ENCODE results near the gene PRRT3.
A peak's percentile ranks its signal among the peaks of the same experiment; 100 is the strongest.
"Not testable (repeated sequence)": the region's sequence is repeated elsewhere in the genome, so short reads cannot be mapped to it uniquely, and the experiment has no call there.

PRRT3 gene

DNA sequence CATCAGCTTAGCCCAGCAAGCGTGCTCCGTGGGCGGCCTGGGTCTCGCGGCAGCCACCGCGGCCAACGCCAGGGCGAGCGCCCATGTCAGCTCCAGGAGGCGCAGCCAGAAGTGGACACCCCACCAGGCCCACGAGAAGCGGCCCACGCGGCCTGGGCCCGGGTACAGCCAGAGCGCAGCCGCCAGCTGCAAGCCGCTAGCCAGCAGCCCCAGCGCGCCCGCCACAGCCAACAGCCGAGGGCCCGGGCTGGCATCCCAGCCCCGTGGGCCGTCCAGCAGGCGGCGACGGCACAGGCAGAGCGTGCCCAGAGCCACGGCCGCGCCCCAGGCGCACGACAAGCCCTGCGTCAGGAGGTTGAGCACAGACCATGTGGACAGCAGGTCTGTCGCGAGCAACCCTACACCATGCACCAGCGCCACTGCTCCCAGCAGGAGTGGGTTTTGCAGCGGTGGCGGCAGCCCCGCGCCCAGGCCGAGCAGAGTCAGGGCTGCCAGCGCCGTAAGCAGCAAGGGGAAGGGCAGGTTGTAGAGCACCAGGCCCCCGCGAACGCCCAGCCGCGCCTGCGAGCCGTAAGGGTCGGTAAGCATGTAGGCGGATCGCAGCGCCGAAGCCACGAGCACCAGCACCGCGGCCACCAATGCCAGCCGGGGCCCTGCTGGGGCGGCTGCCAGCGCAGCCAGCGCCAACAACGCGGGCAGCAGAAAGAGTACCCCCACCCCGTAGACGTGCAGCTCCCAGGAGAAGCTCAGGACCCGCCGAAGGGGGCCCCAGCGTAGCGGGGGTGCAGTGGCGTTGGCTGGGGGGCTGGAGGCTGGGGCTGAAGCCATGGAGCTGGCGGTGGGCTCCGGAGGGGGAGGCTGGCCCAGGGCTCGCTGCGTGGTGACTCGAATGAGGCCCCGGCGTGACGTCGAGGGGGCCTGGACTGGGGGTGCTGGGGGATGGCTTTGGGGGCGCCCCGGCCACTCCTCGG lies 4.9 kb downstream of the PRRT3 start:
- H3K27ac ChIP-seq (ENCODE audit: low read depth, low read length): peak overlapping the region; percentile 48; the same call in 1 of the 2 replicates
- H3K36me3 ChIP-seq (ENCODE audit: insufficient read depth, low read length): no peaks in the 10 kb centered on the region
- H3K27me3 ChIP-seq (ENCODE audit: insufficient read depth, low read length): no peaks in the 10 kb centered on the region
- H3K79me2 ChIP-seq (ENCODE audit: control insufficient read depth, insufficient read depth, low read length, unreplicated experiment): no peaks in the 10 kb centered on the region
- H2AFZ ChIP-seq (ENCODE audit: low read length, unreplicated experiment): peak overlapping the region; percentile 82
- peaks cover 6% of the 10 kb centered on the region for H3K4me1 ChIP-seq (ENCODE audit: control insufficient read depth, insufficient read depth, low read length, unreplicated experiment)
- H3K4me3 ChIP-seq (ENCODE audit: low read depth, low read length): peak overlapping the region; percentile 86

DNA sequence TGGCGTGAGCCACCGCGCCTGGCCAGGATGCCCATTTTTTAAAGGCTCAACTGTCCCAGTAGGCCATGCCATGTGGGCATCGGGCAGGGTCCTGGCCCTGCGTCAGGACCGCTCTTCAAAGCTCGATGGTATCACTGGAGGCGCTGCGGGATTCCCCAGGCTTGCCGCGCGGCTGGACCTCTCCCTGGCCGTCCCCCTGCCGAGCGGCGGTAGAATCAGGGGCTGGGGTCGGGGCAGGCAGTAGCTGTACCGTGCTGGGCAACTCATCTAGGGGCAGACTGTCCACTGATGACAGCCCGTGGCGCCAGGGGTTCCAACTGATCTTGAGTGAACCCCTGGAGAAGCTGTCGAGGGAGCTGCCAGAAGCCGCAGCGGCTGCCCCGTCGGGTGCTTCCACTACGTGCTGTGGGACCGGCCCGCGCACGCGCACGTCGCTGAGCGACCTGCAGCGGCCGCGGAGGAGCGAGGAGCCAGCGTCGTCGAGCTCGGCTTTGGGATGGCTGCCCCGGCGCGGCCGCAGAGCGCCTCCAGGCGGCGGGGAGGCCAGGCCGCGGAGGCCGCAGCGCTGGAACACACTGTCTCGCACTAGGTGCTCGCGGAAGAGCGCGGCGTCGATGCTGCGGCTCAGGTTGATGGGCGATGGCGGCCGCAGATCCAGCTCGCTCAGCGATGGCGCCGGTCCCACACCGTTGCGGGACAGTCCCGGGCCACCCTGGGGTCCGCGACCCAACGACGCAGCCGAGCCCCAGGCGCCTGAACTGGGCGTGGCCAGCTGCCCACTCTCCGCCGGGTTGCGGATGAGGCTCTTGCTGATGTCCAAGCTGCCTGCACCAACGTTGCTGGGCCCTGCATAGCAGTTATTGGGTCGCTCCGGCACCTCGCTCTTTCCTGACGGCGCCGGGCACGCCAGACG lies 5.8 kb downstream of the PRRT3 start:
- peak overlapping the region; percentile 48 for H3K27ac ChIP-seq (ENCODE audit: low read depth, low read length)
- no peaks in the 10 kb centered on the region for H3K36me3 ChIP-seq (ENCODE audit: insufficient read depth, low read length)
- peaks cover 6% of the 10 kb centered on the region for H3K4me1 ChIP-seq (ENCODE audit: control insufficient read depth, insufficient read depth, low read length, unreplicated experiment)
- H3K4me3 ChIP-seq (ENCODE audit: low read depth, low read length): peak overlapping the region; percentile 86
- peak overlapping the region; percentile 82 for H2AFZ ChIP-seq (ENCODE audit: low read length, unreplicated experiment)
- H3K27me3 ChIP-seq (ENCODE audit: insufficient read depth, low read length): no peaks in the 10 kb centered on the region
- no peaks in the 10 kb centered on the region for H3K79me2 ChIP-seq (ENCODE audit: control insufficient read depth, insufficient read depth, low read length, unreplicated experiment)

DNA sequence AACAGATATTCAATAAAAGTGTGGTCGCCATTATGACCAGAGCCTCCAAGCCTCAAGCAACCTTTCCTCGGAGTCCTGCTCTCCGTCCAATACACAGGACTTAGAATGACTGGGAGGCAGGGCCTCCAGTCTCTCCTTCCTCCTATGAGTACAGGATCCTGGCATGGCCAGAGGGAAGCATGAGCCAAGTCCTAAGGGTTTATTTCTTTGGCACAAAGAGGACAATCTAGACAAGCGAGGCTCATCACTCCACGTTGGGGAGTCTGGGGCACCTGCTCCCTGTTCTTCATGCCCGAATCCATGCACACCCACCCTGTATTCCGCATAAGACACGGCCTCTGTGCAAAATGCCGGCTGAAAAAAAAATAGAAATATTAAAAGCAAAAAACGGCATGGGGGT lies 6.8 kb downstream of the PRRT3 start:
- Histone ChIP-seq H3K27ac (ENCODE audit: low read depth, low read length) (no peak overlapping the region), H2AFZ (ENCODE audit: low read length, unreplicated experiment) (no peak overlapping the region), H3K4me3 (ENCODE audit: low read depth, low read length) (peak overlapping the region; percentile 86), H3K79me2 (ENCODE audit: control insufficient read depth, insufficient read depth, low read length, unreplicated experiment) (no peaks in the 10 kb centered on the region), H3K36me3 (ENCODE audit: insufficient read depth, low read length) (no peaks in the 10 kb centered on the region), H3K4me1 (ENCODE audit: control insufficient read depth, insufficient read depth, low read length, unreplicated experiment) (peaks cover 6% of the 10 kb centered on the region), H3K27me3 (ENCODE audit: insufficient read depth, low read length) (no peaks in the 10 kb centered on the region)

DNA sequence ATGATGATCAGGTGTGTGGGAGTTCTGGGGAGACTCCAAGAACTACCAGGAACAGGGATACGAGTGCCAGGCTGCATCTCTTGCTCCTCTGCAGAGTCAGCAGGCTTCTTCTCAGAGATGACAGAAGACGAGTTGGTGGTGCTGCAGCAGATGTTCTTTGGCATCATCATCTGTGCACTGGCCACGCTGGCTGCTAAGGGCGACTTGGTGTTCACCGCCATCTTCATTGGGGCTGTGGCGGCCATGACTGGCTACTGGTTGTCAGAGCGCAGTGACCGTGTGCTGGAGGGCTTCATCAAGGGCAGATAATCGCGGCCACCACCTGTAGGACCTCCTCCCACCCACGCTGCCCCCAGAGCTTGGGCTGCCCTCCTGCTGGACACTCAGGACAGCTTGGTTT lies 7.9 kb downstream of the PRRT3 start:
- no peaks in the 10 kb centered on the region for H3K27me3 ChIP-seq (ENCODE audit: insufficient read depth, low read length)

DNA sequence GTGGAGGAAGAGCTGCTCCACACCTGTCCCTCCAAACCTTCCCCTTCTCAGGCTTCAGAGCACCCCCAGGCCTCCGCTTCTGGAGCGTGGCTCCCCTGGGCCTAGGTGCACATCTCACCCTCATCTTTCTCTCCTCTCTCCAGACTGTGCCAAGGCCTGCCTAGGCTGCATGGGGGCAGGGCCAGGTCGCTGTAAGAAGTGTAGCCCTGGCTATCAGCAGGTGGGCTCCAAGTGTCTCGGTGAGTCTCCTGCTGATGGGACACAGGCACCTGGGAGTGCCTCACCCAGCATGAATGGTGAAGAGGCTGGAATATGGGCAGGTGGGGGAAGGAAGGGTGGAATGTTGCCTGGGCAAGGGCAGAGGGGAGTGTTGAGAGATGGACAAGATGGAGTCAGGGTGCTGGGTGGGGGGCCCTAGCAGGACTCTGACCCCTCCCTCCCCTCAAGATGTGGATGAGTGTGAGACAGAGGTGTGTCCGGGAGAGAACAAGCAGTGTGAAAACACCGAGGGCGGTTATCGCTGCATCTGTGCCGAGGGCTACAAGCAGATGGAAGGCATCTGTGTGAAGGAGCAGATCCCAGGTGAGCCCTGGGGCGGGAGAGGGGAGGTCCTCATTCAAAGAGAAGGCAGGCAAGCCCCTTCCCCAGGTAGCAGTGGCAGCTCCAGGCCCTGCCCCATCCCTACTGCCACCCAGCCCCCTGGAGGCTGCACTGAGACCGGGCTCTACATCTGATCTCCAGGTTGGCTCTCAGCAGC lies 9.1 kb downstream of the PRRT3 start:
- Histone ChIP-seq H3K36me3 (ENCODE audit: insufficient read depth, low read length) (no peaks in the 10 kb centered on the region), H3K27me3 (ENCODE audit: insufficient read depth, low read length) (no peaks in the 10 kb centered on the region), H3K79me2 (ENCODE audit: control insufficient read depth, insufficient read depth, low read length, unreplicated experiment) (no peaks in the 10 kb centered on the region), H3K4me1 (ENCODE audit: control insufficient read depth, insufficient read depth, low read length, unreplicated experiment) (peaks cover 6% of the 10 kb centered on the region), H3K27ac (ENCODE audit: low read depth, low read length) (no peak overlapping the region), H3K4me3 (ENCODE audit: low read depth, low read length) (no peak overlapping the region), H2AFZ (ENCODE audit: low read length, unreplicated experiment) (no peak overlapping the region)

More for the DNA sequence above, 7.9 kb downstream of the PRRT3 start:
- no peaks in the 10 kb centered on the region for H3K36me3 ChIP-seq (ENCODE audit: insufficient read depth, low read length)
- H3K4me1 ChIP-seq (ENCODE audit: control insufficient read depth, insufficient read depth, low read length, unreplicated experiment): peaks cover 6% of the 10 kb centered on the region
- no peak overlapping the region for H3K27ac ChIP-seq (ENCODE audit: low read depth, low read length)
- no peak overlapping the region for H3K4me3 ChIP-seq (ENCODE audit: low read depth, low read length)
- H3K79me2 ChIP-seq (ENCODE audit: control insufficient read depth, insufficient read depth, low read length, unreplicated experiment): no peaks in the 10 kb centered on the region
- H2AFZ ChIP-seq (ENCODE audit: low read length, unreplicated experiment): no peak overlapping the region

DNA sequence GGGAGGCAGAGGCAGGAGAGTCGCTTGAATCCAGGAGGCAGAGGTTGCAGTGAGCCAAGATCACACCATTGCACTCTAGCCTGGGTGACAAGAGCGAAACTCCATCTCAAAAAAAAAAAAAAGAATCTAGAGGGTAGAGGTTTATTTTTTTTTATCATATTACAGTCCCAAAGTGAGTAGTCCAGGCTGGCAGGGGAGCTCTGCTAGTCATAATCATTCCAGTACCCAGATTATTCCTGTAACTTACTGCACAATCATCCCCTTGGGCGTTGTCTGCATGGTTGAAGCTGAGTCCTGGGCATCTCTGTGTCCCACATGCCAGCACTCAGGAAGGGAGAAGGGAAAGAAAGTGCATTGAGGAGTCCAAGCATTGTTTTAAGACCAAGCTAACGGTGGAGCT lies 10.0 kb downstream of the PRRT3 start:
- H3K27me3 ChIP-seq (ENCODE audit: insufficient read depth, low read length): no peaks in the 10 kb centered on the region
- H2AFZ ChIP-seq (ENCODE audit: low read length, unreplicated experiment): no peak overlapping the region
- H3K4me1 ChIP-seq (ENCODE audit: control insufficient read depth, insufficient read depth, low read length, unreplicated experiment): no peaks in the 10 kb centered on the region
- H3K79me2 ChIP-seq (ENCODE audit: control insufficient read depth, insufficient read depth, low read length, unreplicated experiment): no peaks in the 10 kb centered on the region
- no peaks in the 10 kb centered on the region for H3K36me3 ChIP-seq (ENCODE audit: insufficient read depth, low read length)
- H3K4me3 ChIP-seq (ENCODE audit: low read depth, low read length): no peak overlapping the region
- H3K27ac ChIP-seq (ENCODE audit: low read depth, low read length): no peak overlapping the region

DNA sequence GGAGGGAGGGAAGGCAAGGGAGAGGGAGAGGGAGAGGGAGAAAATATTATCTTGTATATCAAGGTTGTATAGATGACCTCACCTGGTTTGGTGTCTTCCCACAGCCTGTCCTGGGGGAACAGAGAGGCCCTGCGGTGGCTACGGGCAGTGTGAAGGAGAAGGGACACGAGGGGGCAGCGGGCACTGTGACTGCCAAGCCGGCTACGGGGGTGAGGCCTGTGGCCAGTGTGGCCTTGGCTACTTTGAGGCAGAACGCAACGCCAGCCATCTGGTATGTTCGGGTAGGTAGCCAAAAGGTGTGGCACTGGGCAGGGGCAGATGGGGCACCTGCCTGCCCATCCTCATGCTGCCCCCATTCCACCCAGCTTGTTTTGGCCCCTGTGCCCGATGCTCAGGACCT lies 11.5 kb downstream of the PRRT3 start:
- Histone ChIP-seq H3K4me1 (ENCODE audit: control insufficient read depth, insufficient read depth, low read length, unreplicated experiment) (no peaks in the 10 kb centered on the region), H3K27me3 (ENCODE audit: insufficient read depth, low read length) (no peaks in the 10 kb centered on the region), H3K36me3 (ENCODE audit: insufficient read depth, low read length) (0 out of 2 replicates have a peak, but pooled peaks cover 4% of the 10 kb centered on the region), H3K79me2 (ENCODE audit: control insufficient read depth, insufficient read depth, low read length, unreplicated experiment) (no peaks in the 10 kb centered on the region), H3K4me3 (ENCODE audit: low read depth, low read length) (no peak overlapping the region), H3K27ac (ENCODE audit: low read depth, low read length) (no peak overlapping the region), H2AFZ (ENCODE audit: low read length, unreplicated experiment) (no peak overlapping the region)

DNA sequence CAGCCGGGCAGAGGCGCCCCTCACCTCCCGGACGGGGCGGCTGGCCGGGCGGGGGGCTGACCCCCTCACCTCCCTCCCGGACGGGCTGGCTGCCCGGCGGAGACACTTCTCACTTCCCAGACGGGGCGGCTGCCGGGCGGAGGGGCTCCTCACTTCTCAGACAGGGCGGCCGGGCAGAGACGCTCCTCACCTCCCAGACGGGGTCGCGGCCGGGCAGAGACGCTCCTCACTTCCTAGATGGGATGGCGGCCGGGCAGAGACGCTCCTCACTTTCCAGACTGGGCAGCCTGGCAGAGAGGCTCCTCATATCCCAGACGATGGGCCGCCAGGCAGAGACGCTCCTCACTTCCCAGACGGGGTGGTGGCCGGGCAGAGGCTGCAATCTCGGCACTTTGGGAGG lies 12.3 kb downstream of the PRRT3 start:
- not testable (repeated sequence) for H3K27ac ChIP-seq (ENCODE audit: low read depth, low read length); H3K27me3 ChIP-seq (ENCODE audit: insufficient read depth, low read length); H2AFZ ChIP-seq (ENCODE audit: low read length, unreplicated experiment); H3K4me3 ChIP-seq (ENCODE audit: low read depth, low read length); H3K79me2 ChIP-seq (ENCODE audit: control insufficient read depth, insufficient read depth, low read length, unreplicated experiment); H3K36me3 ChIP-seq (ENCODE audit: insufficient read depth, low read length); H3K4me1 ChIP-seq (ENCODE audit: control insufficient read depth, insufficient read depth, low read length, unreplicated experiment)

DNA sequence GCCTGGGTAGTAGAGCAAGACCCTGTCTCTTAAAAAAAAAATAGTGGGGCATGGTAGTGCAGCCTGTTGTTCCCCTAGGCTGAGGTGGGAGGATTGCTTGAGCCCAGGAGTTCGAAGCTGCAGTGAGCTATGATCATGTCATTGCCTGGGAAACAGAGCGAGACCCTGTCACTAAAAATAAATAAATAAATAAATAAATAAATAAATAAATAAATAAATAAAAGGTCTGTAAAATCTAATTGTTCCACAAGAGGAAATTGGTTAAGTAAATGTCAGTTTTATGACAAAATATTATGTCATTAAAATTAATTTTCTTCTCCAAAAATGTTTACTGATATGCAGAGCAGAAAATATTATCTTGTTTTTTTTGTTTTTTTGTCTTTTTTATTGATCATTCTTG lies 13.2 kb downstream of the PRRT3 start:
- peaks cover 8% of the 10 kb centered on the region for H3K4me1 ChIP-seq (ENCODE audit: control insufficient read depth, insufficient read depth, low read length, unreplicated experiment)
- H3K36me3 ChIP-seq (ENCODE audit: insufficient read depth, low read length): 0 out of 2 replicates have a peak, but pooled peaks cover 4% of the 10 kb centered on the region
- H3K4me3 ChIP-seq (ENCODE audit: low read depth, low read length): no peak overlapping the region
- no peak overlapping the region for H3K27ac ChIP-seq (ENCODE audit: low read depth, low read length)
- no peaks in the 10 kb centered on the region for H3K27me3 ChIP-seq (ENCODE audit: insufficient read depth, low read length)
- no peaks in the 10 kb centered on the region for H3K79me2 ChIP-seq (ENCODE audit: control insufficient read depth, insufficient read depth, low read length, unreplicated experiment)
- H2AFZ ChIP-seq (ENCODE audit: low read length, unreplicated experiment): no peak overlapping the region

All from ACC112 (cell line).